HT1080 (cell line): Measurements from ENCODE around the gene BCL11B. TPM values are rescaled to one million over a fixed set of nuclear protein-coding genes. Genes with fewer than 3 reads are reported as not detected.
"Not testable (repeated sequence)": the region's sequence is repeated elsewhere in the genome, so short reads cannot be mapped to it uniquely, and the experiment has no call there.

ENCODE experiments used
- DNase-seq: peaks from one replicate; pipeline ENCODE4 v3.0.0-alpha.2; 2015; ENCODE audit warnings: low read depth
- total RNA-seq: library from RNA; depleted of rRNA; stranded (reverse); fragments of >200 nt; shearing (Covaris generic); gene quantifications from 2 replicates; pipeline ENCODE4 v1.2.3, GENCODE V29; 2014

BCL11B gene
- total RNA-seq, 1 experiment from 2014 or later: 0.18 TPM

GRCh38 chr14:99242238-99242637 lies 29.8 kb downstream of the BCL11B start:
- DNase-seq: no peak

GRCh38 chr14:99241325-99242010 lies 30.5 kb downstream of the BCL11B start:
- DNase-seq: no peak

- DNase-seq: no peak
Observed at GRCh38 chr14:99240627-99241324, 31.2 kb downstream of the BCL11B start.

GRCh38 chr14:99239661-99240092 lies 32.3 kb downstream of the BCL11B start:
- no peak for DNase-seq

- DNase-seq: no peak
Observed at GRCh38 chr14:99238216-99238615, 33.8 kb downstream of the BCL11B start.

- no peak for DNase-seq
Observed at GRCh38 chr14:99237288-99237687, 34.7 kb downstream of the BCL11B start.

- no peak for DNase-seq
Observed at GRCh38 chr14:99236386-99237138, 35.4 kb downstream of the BCL11B start.

GRCh38 chr14:99235582-99236320 lies 36.2 kb downstream of the BCL11B start:
- DNase-seq: no peak

- DNase-seq: no peak
Observed at GRCh38 chr14:99234961-99235571, 36.9 kb downstream of the BCL11B start.

- DNase-seq: no peak
Observed at GRCh38 chr14:99234355-99234754, 37.6 kb downstream of the BCL11B start.

GRCh38 chr14:99233222-99234035 lies 38.6 kb downstream of the BCL11B start:
- DNase-seq: no peak

- no peak for DNase-seq
Observed at GRCh38 chr14:99232714-99233214, 39.2 kb downstream of the BCL11B start.

- no peak for DNase-seq
Observed at GRCh38 chr14:99231850-99232713, 39.9 kb downstream of the BCL11B start.

- DNase-seq: no peak
Observed at GRCh38 chr14:99231161-99231849, 40.7 kb downstream of the BCL11B start.

GRCh38 chr14:99230208-99231151 lies 41.5 kb downstream of the BCL11B start:
- DNase-seq: no peak

- no peak for DNase-seq
Observed at GRCh38 chr14:99229654-99230207, 42.3 kb downstream of the BCL11B start.

GRCh38 chr14:99228760-99229159 lies 43.2 kb downstream of the BCL11B start:
- DNase-seq: not testable (repeated sequence)
